Esophagus muscularis mucosa (tissue), 4 donors: ENCODE measurements around the gene ZBTB5. TPM values are rescaled to one million over a fixed set of nuclear protein-coding genes. Genes with fewer than 3 reads are reported as not detected.
"Not testable (repeated sequence)": the region's sequence is repeated elsewhere in the genome, so short reads cannot be mapped to it uniquely, and the experiment has no call there.

Experiments used
- DNase-seq: peaks from one replicate; pipeline ENCODE4 v3.0.0-alpha.2; 2017; ENCODE audit errors: extremely low spot score
- H3K27ac ChIP-seq, 4 donors: fragments of 200-600 bp; sonication (generic); replicated peaks in 1 of 4; 1 replicate in 3 of 4; 2 replicates in 1 of 4; pipeline ENCODE4 v1.5.1; 2016 to 2019; ENCODE audit warnings: mild to moderate bottlenecking in 1 of 4
- H3K27me3 ChIP-seq, 4 donors: fragments of 200-600 bp; sonication (generic); one replicate each; pipeline versions ENCODE4 v1.5.1 to v1.6.0; 2016 to 2019
- H3K36me3 ChIP-seq, 4 donors: fragments of 200-600 bp; sonication (generic); one replicate each; pipeline ENCODE4 v1.5.1; 2016 to 2019
- H3K4me1 ChIP-seq, 4 donors: fragments of 200-600 bp; sonication (generic); one replicate each; pipeline ENCODE4 v1.5.1; 2016 to 2019
- H3K4me3 ChIP-seq, 4 donors: fragments of 200-600 bp; sonication (generic); 1 replicate in 2 of 4; 2 replicates in 2 of 4; pipeline ENCODE4 v1.5.1; 2016 to 2019; ENCODE audit warnings: mild to moderate bottlenecking in 4 of 4, moderate library complexity in 1 of 4
- H3K9me3 ChIP-seq, 4 donors: fragments of 200-600 bp; sonication (generic); 1 replicate in 3 of 4; 2 replicates in 1 of 4; pipeline ENCODE4 v1.5.1; 2016 to 2019
- CTCF ChIP-seq, 3 experiments: fragments of 200-600 bp in 2 of 3; fragments of 450-650 bp in 1 of 3; sonication (generic) in 2 of 3; IDR thresholded peaks; one replicate each; pipeline ENCODE4 v1.5.1; 2017 to 2019; ENCODE audit warnings: antibody characterized with exemption in 3 of 3, mild to moderate bottlenecking in 2 of 3, moderate library complexity in 1 of 3
- EP300 ChIP-seq: sonication (generic); formaldehyde crosslinking; IDR thresholded peaks from one replicate; pipeline ENCODE4 v1.6.1; 2017; ENCODE audit warnings: antibody characterized with exemption
- POLR2A ChIP-seq: fragments of 450-650 bp; IDR thresholded peaks from one replicate; pipeline ENCODE4 v1.6.1; 2017; ENCODE audit warnings: antibody characterized with exemption, moderate library complexity, mild to moderate bottlenecking, low read depth
- POLR2AphosphoS5 ChIP-seq, 2 donors: sonication (generic); formaldehyde crosslinking; IDR thresholded peaks; one replicate each; pipeline ENCODE4 v1.6.1; 2017; ENCODE audit warnings: antibody characterized with exemption in 2 of 2
- WGBS: methylation state at CpG from one replicate; pipeline ENCODE4 v1.1.5; 2018; 5-methylcytosine and 5-hydroxymethylcytosine counted together
- intact Hi-C: fragments of 100-400 bp; cut with DNase I; formaldehyde crosslinking; loops from one replicate; pipeline ENCODE4 v1.15.1; 2023
- total RNA-seq, 4 donors: library from RNA; depleted of rRNA; stranded (reverse); fragments of >200 nt; gene quantifications; one replicate each; pipeline versions ENCODE4 v1.1.0 to v1.2.1, GENCODE V29; 2016

The ZBTB5 gene
- total RNA-seq, 4 donors from 2014 or later = 9.6 to 20.4 (median 12.6) TPM

- no peak for DNase-seq
- no peaks in the 10 kb centered on the region for H3K9me3 ChIP-seq
- 67% methylated on average over 2 of the region's 2 CpGs for WGBS
Observed at GRCh38 chr9:37399336-37399735, 65.9 kb downstream of the ZBTB5 start.

GRCh38 chr9:37398464-37399025 is 66.7 kb downstream of the ZBTB5 start:
- H3K36me3 ChIP-seq = no peaks in the 10 kb centered on the region
- no peaks in the 10 kb centered on the region for H3K4me1 ChIP-seq
- no peaks in the 10 kb centered on the region for H3K9me3 ChIP-seq
- TF ChIP-seq CTCF (IDR thresholded peaks at IDR 0.05) (no peak), POLR2AphosphoS5 (IDR thresholded peaks at IDR 0.05) (no peak), EP300 (no peak), POLR2A (no peak)
- 94% methylated on average over 6 of the region's 7 CpGs for WGBS
- no peak overlapping the region for H3K27ac ChIP-seq
- H3K4me3 ChIP-seq = no peak overlapping the region
- intact Hi-C loops = no loop called here
- no peak for DNase-seq
- H3K27me3 ChIP-seq = no peaks in the 10 kb centered on the region

More at GRCh38 chr9:37399336-37399735, 65.9 kb downstream of the ZBTB5 start:
- TF ChIP-seq POLR2A = no peak
- no peak for TF ChIP-seq POLR2AphosphoS5 (IDR thresholded peaks at IDR 0.05)
- no peak for TF ChIP-seq CTCF (IDR thresholded peaks at IDR 0.05)
- intact Hi-C loops = no loop called here
- no peaks in the 10 kb centered on the region for H3K36me3 ChIP-seq
- H3K4me1 ChIP-seq = no peaks in the 10 kb centered on the region
- no peaks in the 10 kb centered on the region for H3K27me3 ChIP-seq
- no peak overlapping the region for H3K4me3 ChIP-seq
- H3K27ac ChIP-seq = no peak overlapping the region

- intact Hi-C loops, H3K4me1 ChIP-seq: not testable (repeated sequence)
- 96% methylated on average over 3 of the region's 3 CpGs for WGBS
Observed at GRCh38 chr9:37397948-37398347, 67.3 kb downstream of the ZBTB5 start.

GRCh38 chr9:37395663-37396062 is 69.6 kb downstream of the ZBTB5 start:
- Histone ChIP-seq H3K4me3 (no peak overlapping the region), H3K27me3 (no peaks in the 10 kb centered on the region), H3K4me1 (no peaks in the 10 kb centered on the region), H3K9me3 (no peaks in the 10 kb centered on the region), H3K36me3 (no peaks in the 10 kb centered on the region), H3K27ac (no peak overlapping the region)
- 83% methylated on average over 8 of the region's 8 CpGs for WGBS
- DNase-seq = no peak
- TF ChIP-seq CTCF (IDR thresholded peaks at IDR 0.05) (no peak), POLR2AphosphoS5 (IDR thresholded peaks at IDR 0.05) (no peak), POLR2A (no peak), EP300 (no peak)
- intact Hi-C loops = no loop called here

More at GRCh38 chr9:37397948-37398347, 67.3 kb downstream of the ZBTB5 start:
- H3K4me3 ChIP-seq, H3K27me3 ChIP-seq, H3K27ac ChIP-seq, H3K36me3 ChIP-seq, H3K9me3 ChIP-seq, DNase-seq: not testable (repeated sequence)

GRCh38 chr9:37395229-37395628 is 70.0 kb downstream of the ZBTB5 start:
- no peak overlapping the region for H3K4me3 ChIP-seq
- TF ChIP-seq CTCF (IDR thresholded peaks at IDR 0.05) = no peak
- no peak for TF ChIP-seq EP300
- TF ChIP-seq POLR2A = no peak
- TF ChIP-seq POLR2AphosphoS5 (IDR thresholded peaks at IDR 0.05) = no peak
- no peaks in the 10 kb centered on the region for H3K4me1 ChIP-seq
- H3K27me3 ChIP-seq = no peaks in the 10 kb centered on the region
- WGBS = 74% methylated on average over 11 of the region's 12 CpGs
- no peaks in the 10 kb centered on the region for H3K9me3 ChIP-seq
- intact Hi-C loops = no loop called here
- no peak overlapping the region for H3K27ac ChIP-seq
- DNase-seq = no peak
- no peaks in the 10 kb centered on the region for H3K36me3 ChIP-seq
